ENCODE measurements around the gene PRRC2B. TPM values are rescaled to one million over a fixed set of nuclear protein-coding genes. Genes with fewer than 3 reads are reported as not detected.

PRRC2B gene
- total RNA-seq, 1 donor from 2014 or later = 190 TPM

DNA sequence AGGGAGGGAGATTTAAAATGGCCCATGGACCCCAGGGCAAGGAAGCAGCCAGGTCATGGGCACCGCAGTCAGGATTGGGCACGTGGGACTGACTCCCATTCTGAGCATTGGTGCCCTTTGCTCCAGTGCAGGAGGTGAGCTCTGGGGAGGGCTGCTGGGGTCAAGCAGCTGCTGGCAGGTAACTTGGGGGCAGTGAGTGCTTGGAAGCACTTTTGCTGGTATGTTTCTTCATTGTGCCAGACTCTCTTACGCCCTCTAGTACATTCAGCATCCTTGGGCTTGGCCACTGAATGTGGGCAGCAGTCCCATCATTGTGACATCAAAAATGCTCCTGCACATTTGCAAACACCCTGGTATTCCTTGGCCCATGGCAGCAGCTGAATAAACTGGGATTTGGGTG is 32.7 kb downstream of the PRRC2B start:
- Histone ChIP-seq H3K4me3 (no peak overlapping the region), H3K36me3 (no peaks in the 10 kb centered on the region), H3K9me3 (no peaks in the 10 kb centered on the region), H3K4me1 (peaks cover 44% of the 10 kb centered on the region), H3K27ac (no peak overlapping the region), H3K27me3 (no peaks in the 10 kb centered on the region)
- DNase-seq (peak; percentile 33), ATAC-seq (no peak)
- TF ChIP-seq, protein P1, sequence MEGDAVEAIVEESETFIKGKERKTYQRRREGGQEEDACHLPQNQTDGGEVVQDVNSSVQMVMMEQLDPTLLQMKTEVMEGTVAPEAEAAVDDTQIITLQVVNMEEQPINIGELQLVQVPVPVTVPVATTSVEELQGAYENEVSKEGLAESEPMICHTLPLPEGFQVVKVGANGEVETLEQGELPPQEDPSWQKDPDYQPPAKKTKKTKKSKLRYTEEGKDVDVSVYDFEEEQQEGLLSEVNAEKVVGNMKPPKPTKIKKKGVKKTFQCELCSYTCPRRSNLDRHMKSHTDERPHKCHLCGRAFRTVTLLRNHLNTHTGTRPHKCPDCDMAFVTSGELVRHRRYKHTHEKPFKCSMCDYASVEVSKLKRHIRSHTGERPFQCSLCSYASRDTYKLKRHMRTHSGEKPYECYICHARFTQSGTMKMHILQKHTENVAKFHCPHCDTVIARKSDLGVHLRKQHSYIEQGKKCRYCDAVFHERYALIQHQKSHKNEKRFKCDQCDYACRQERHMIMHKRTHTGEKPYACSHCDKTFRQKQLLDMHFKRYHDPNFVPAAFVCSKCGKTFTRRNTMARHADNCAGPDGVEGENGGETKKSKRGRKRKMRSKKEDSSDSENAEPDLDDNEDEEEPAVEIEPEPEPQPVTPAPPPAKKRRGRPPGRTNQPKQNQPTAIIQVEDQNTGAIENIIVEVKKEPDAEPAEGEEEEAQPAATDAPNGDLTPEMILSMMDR (IDR thresholded peaks at IDR 0.05) = no peak
- intact Hi-C loops (cut with DNase I) = no loop called here

DNA sequence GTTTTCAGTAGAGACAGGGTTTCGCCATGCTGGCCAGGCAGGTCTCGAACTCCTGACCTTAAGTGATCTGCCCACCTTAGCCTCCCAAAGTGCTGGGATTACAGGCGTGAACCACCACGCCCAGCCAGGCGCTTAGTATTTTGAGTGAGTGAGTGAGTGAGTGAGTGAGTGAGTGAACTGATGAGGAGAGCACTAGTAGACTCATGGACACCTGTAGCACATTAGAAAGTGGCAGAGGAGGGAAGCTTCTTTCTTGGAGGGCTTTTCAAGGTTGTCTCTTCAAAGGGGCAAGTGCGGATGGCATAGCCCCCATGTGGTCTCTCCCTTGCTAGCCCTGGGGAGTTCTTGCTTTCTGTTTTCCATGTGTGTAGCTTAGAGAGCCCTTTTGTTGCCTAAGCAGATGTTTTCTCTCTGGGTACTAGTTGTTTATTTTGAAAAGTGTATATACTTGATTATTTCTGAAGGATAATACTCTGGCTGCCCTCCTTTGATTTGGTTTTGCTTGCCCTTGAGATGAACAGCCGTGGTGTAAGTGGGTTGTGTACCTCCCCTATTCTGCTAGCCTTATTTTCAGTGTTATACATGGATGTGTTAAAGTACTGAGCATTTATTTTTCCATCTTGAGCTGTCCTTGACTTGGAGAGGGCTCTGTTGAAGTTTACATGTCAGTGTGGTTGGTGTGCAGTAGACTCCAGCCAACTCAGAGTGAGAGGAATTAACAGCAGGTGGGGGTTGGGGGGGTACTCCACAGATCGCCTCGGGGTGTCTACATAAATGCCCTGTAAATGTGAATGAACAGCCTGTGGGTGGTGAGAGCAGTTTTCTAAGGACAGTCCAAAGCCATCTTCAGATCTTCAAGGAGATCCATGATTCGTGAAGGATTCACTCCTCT is 35.5 kb downstream of the PRRC2B start:
- DNase-seq (no peak), ATAC-seq (no peak)
- Histone ChIP-seq H3K27me3 (no peaks in the 10 kb centered on the region), H3K36me3 (peaks cover 26% of the 10 kb centered on the region), H3K4me3 (no peak overlapping the region), H3K9me3 (no peaks in the 10 kb centered on the region), H3K27ac (no peak overlapping the region), H3K4me1 (peaks cover 23% of the 10 kb centered on the region)
- TF ChIP-seq, protein P1 (IDR thresholded peaks at IDR 0.05) = no peak
- intact Hi-C loops (cut with DNase I) = no loop called here

DNA sequence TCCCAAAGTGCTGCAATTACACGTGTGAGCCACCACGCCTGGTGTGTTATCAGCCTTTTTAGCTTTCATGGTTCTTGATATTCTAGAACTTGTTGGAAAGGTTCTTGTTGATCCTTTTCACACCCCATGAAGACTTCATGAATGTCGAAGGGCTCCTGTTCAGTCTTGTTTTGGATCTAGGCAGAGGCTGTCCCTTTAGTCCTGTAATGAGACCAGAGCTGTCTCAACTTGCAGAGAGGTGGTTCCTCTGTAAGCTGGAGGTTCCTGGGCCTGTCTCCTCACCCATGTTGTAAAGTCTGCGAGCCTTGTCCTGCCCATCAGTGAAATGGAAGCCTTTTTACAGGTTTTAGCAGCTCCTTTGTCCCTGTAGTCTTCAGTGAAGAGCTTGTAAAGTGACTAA is 38.2 kb downstream of the PRRC2B start:
- no peak overlapping the region for H3K4me3 ChIP-seq
- intact Hi-C loops (cut with DNase I) = no loop called here
- TF ChIP-seq, protein P1 (IDR thresholded peaks at IDR 0.05) = no peak
- DNase-seq = no peak
- H3K9me3 ChIP-seq = no peaks in the 10 kb centered on the region
- peaks cover 18% of the 10 kb centered on the region for H3K4me1 ChIP-seq
- no peak overlapping the region for H3K27ac ChIP-seq
- no peaks in the 10 kb centered on the region for H3K27me3 ChIP-seq
- peaks cover 53% of the 10 kb centered on the region for H3K36me3 ChIP-seq
- no peak for ATAC-seq

DNA sequence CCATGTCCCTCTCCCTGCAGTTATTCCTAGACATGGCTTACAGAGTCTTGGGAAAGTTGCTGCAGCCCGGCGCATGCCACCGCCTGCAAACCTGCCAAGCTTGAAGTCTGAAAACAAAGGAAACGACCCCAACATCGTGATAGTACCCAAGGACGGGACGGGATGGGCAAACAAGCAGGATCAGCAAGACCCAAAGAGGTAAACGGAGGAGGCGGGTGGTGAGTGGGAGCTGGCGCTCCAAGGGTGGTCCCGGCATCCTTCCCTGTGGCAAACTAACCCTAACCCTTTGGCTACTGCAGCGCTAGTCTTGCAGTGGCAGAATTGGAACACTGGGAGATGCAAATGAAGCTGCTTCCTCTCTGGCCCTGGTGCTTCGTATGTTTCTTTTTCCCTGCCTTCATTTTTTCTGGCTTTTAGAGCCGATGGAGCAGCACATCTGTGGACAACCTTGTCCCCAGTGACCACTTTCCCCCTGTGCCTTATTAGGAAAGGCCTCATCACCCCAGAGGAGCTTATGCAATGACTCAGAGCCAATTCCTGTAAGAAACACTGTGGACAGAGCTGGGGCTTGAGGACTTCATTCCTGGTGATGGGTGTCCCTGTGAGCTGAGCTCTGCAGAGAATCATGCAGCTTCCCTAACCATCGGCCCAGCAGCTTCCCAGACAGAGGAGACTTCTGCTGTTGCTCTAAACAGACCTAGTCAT is 38.9 kb downstream of the PRRC2B start:
- intact Hi-C loops (cut with DNase I) = no loop called here
- no peak overlapping the region for H3K27ac ChIP-seq
- H3K27me3 ChIP-seq = no peaks in the 10 kb centered on the region
- H3K4me1 ChIP-seq = peaks cover 18% of the 10 kb centered on the region
- peaks cover 60% of the 10 kb centered on the region for H3K36me3 ChIP-seq
- DNase-seq (peak; percentile 39), ATAC-seq (no peak)
- TF ChIP-seq, protein P1 (IDR thresholded peaks at IDR 0.05) = no peak
- H3K4me3 ChIP-seq = no peak overlapping the region
- H3K9me3 ChIP-seq = no peaks in the 10 kb centered on the region

DNA sequence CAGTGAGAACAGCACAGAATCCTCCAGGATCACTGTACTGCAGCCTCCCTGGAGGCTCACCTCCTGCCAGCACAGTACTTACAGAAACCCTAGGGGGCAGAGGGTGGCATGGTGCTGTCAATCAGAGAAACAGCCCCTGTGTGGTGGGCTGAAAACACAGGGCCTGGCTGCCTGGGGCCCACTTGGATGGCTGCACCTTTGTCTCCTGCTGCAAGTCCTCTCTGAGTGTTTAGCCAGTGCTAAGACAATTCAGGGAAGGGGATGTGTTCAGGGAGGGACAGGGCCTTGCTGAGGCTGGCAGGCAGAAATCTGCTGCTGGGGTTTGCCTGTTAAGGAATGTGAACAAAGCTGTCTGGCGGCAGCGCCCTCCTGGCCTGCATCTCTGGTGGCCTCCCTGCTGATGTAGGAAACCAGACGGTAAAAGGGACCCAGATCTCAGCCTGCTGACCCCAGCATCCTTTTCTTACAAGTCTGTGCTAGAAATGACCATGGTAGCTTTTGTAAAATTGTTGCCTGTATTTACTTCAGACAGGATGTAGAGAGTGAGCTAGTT is 39.5 kb downstream of the PRRC2B start:
- H3K9me3 ChIP-seq = no peaks in the 10 kb centered on the region
- H3K27ac ChIP-seq = no peak overlapping the region
- no peaks in the 10 kb centered on the region for H3K27me3 ChIP-seq
- TF ChIP-seq, protein P1 (IDR thresholded peaks at IDR 0.05) = no peak
- DNase-seq (peak; percentile 25), ATAC-seq (no peak)
- H3K4me1 ChIP-seq = peaks cover 18% of the 10 kb centered on the region
- intact Hi-C loops (cut with DNase I) = no loop called here
- H3K36me3 ChIP-seq = peaks cover 66% of the 10 kb centered on the region
- no peak overlapping the region for H3K4me3 ChIP-seq

Measured in upper lobe of right lung (tissue), 1 donor.